Liver (tissue), 9 donors: ENCODE results near the gene PPP4R2. TPM values are rescaled to one million over a fixed set of nuclear protein-coding genes. Genes with fewer than 3 reads are reported as not detected.

Experiments used
- DNase-seq: peaks from one replicate; pipeline ENCODE4 v3.0.0-alpha.2; 2017; ENCODE audit warnings: low spot score
- H3K27ac ChIP-seq, 2 donors: one replicate each; pipeline ENCODE4 v1.7.0; 2013; ENCODE audit warnings: inconsistent platforms in 2 of 2, low read length in 2 of 2, control low read depth in 1 of 2, low read depth in 1 of 2, mild to moderate bottlenecking in 1 of 2
- H3K27me3 ChIP-seq, 4 donors: one replicate each; pipeline versions ENCODE4 v1.6.1 to v1.7.0; 2013; ENCODE audit warnings: low read length in 3 of 4, inconsistent platforms in 1 of 4, mild to moderate bottlenecking in 1 of 4, moderate library complexity in 1 of 4; ENCODE audit not compliant: control insufficient read depth in 4 of 4, insufficient read depth in 4 of 4
- H3K36me3 ChIP-seq, 4 donors: one replicate each; pipeline versions ENCODE4 v1.6.1 to v1.7.0; 2013; ENCODE audit warnings: low read length in 3 of 4, mild to moderate bottlenecking in 3 of 4, low read depth in 1 of 4, moderate library complexity in 1 of 4; ENCODE audit not compliant: control insufficient read depth in 4 of 4, insufficient read depth in 3 of 4
- H3K4me1 ChIP-seq, 4 donors: one replicate each; pipeline versions ENCODE4 v1.6.1 to v1.7.0; 2013; ENCODE audit warnings: low read length in 3 of 4, mild to moderate bottlenecking in 3 of 4, moderate library complexity in 1 of 4; ENCODE audit not compliant: control insufficient read depth in 4 of 4, insufficient read depth in 4 of 4
- H3K4me3 ChIP-seq, 3 donors: one replicate each; pipeline versions ENCODE4 v1.6.1 to v1.7.0; 2013; ENCODE audit warnings: low read length in 3 of 3, control low read depth in 1 of 3, low read depth in 1 of 3, mild to moderate bottlenecking in 1 of 3
- H3K9ac ChIP-seq, 2 donors: one replicate each; pipeline ENCODE4 v1.7.0; 2013; ENCODE audit warnings: low read length in 2 of 2, mild to moderate bottlenecking in 2 of 2, moderate library complexity in 2 of 2, control low read depth in 1 of 2, low read depth in 1 of 2
- H3K9me3 ChIP-seq, 4 donors: one replicate each; pipeline versions ENCODE4 v1.6.1 to v1.7.0; 2013; ENCODE audit warnings: low read length in 3 of 4; ENCODE audit not compliant: control insufficient read depth in 4 of 4
- ATF3 ChIP-seq: IDR thresholded peaks from 2 replicates; pipeline ENCODE4 v1.6.1; 2016; ENCODE audit warnings: antibody characterized with exemption
- EGR1 ChIP-seq, 2 donors: IDR thresholded peaks; 2 replicates each; pipeline ENCODE4 v1.6.1; 2016 to 2018; ENCODE audit warnings: antibody characterized with exemption in 2 of 2, low read depth in 2 of 2
- FOXA2 ChIP-seq: IDR thresholded peaks from 2 replicates; pipeline ENCODE4 v1.6.1; 2016; ENCODE audit warnings: antibody characterized with exemption
- GABPA ChIP-seq, 2 donors: IDR thresholded peaks in 1 of 2; conservative IDR thresholded peaks in 1 of 2; 2 replicates each; pipeline ENCODE4 v1.6.1; 2016; ENCODE audit warnings: antibody characterized with exemption in 2 of 2, mild to moderate bottlenecking in 1 of 2, moderate library complexity in 1 of 2
- HNF4A ChIP-seq, 2 donors: conservative IDR thresholded peaks; 2 replicates each; pipeline ENCODE4 v1.6.1; 2016; ENCODE audit warnings: antibody characterized with exemption in 2 of 2, mild to moderate bottlenecking in 2 of 2
- HNF4G ChIP-seq: IDR thresholded peaks from 2 replicates; pipeline ENCODE4 v1.6.1; 2016; ENCODE audit warnings: antibody characterized with exemption
- JUND ChIP-seq, 2 donors: IDR thresholded peaks; 2 replicates each; pipeline ENCODE4 v1.6.1; 2016; ENCODE audit warnings: antibody characterized with exemption in 2 of 2
- MAX ChIP-seq: IDR thresholded peaks from 2 replicates; pipeline ENCODE4 v1.6.1; 2016; ENCODE audit warnings: antibody characterized with exemption
- SP1 ChIP-seq: IDR thresholded peaks from 2 replicates; pipeline ENCODE4 v1.6.1; 2018; ENCODE audit warnings: antibody characterized with exemption, mild to moderate bottlenecking
- TAF1 ChIP-seq: conservative IDR thresholded peaks from 2 replicates; pipeline ENCODE4 v1.6.1; 2016; ENCODE audit warnings: antibody characterized with exemption, mild to moderate bottlenecking
- YY1 ChIP-seq: IDR thresholded peaks from 2 replicates; pipeline ENCODE4 v1.6.1; 2016; ENCODE audit warnings: antibody characterized with exemption, mild to moderate bottlenecking
- ZBTB33 ChIP-seq: IDR thresholded peaks from 2 replicates; pipeline ENCODE4 v1.6.1; 2016; ENCODE audit warnings: antibody characterized with exemption
- WGBS: extraction: QIAGEN DNeasy Blood & Tissue Kit; methylation state at CpG from one replicate; pipeline ENCODE4 v1.1.7; 2013; 5-methylcytosine and 5-hydroxymethylcytosine counted together
- polyA plus RNA-seq, 2 donors: library from polyadenylated mRNA; stranded (reverse) in 1 of 2; unstranded in 1 of 2; fragments of 200-250 nt in 1 of 2; fragments of >200 nt in 1 of 2; fragmentation: Nextera tagmentation in 1 of 2; extraction: Ambion mirVana in 1 of 2; gene quantifications; one replicate each; pipeline versions ENCODE4 v1.2.1 to v1.2.3, GENCODE V29; 2013 to 2015
- total RNA-seq, 2 donors: library from RNA; depleted of rRNA; stranded (reverse); fragments of >200 nt; gene quantifications; one replicate each; pipeline ENCODE4 v1.2.3, GENCODE V29; 2014
- TF ChIP-seq, protein P1 (sequence below): fragments of 150-350 bp; IDR thresholded peaks from 2 replicates; pipeline ENCODE4 v1.5.1; 2017; ENCODE audit warnings: improper control_type of control experiment, low read depth, low read length; ENCODE audit not compliant: missing input control
- TF ChIP-seq, protein P2 (sequence below): IDR thresholded peaks from 2 replicates; pipeline ENCODE4 v1.6.1; 2016; ENCODE audit warnings: antibody characterized with exemption, mild to moderate bottlenecking
- donor health status: healthy.
- donor health status: healthy.
- donor health status: healthy.
- donor health status: healthy.
- donor health status: healthy.

The PPP4R2 gene
- total and polyA plus RNA-seq, 4 donors = 12.2 to 35.9 (median 33.7) TPM

GRCh38 chr3:73101881-73102280 lies 105.3 kb downstream of the PPP4R2 start (continued):
- TF ChIP-seq, protein P1, sequence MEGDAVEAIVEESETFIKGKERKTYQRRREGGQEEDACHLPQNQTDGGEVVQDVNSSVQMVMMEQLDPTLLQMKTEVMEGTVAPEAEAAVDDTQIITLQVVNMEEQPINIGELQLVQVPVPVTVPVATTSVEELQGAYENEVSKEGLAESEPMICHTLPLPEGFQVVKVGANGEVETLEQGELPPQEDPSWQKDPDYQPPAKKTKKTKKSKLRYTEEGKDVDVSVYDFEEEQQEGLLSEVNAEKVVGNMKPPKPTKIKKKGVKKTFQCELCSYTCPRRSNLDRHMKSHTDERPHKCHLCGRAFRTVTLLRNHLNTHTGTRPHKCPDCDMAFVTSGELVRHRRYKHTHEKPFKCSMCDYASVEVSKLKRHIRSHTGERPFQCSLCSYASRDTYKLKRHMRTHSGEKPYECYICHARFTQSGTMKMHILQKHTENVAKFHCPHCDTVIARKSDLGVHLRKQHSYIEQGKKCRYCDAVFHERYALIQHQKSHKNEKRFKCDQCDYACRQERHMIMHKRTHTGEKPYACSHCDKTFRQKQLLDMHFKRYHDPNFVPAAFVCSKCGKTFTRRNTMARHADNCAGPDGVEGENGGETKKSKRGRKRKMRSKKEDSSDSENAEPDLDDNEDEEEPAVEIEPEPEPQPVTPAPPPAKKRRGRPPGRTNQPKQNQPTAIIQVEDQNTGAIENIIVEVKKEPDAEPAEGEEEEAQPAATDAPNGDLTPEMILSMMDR = no peak
- TF ChIP-seq YY1 (no peak), ATF3 (no peak), SP1 (no peak), FOXA2 (no peak), JUND (IDR thresholded peaks at IDR 0.05) (no peak), TAF1 (no peak)

DNA sequence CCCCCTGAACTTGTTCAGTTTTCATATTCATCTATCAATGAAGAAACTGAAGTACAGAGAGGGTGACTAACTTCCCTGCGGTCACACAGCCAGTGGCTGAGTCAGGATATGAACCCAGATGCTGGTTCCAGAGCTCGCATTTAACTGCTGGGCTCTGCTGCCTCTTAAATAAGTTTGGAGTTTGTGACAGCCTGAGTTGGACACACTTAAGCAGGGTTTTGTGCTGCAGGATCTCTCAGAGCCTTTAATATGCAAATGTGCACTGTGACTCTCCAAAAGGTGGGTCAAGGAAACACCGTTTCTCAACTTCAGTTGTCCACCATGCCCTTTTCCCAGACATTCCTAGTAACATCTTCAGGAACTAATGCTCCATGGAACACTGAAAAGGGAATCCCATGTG lies 110.6 kb downstream of the PPP4R2 start:
- Histone ChIP-seq H3K9ac (no peak overlapping the region), H3K4me3 (no peak overlapping the region), H3K27me3 (peaks cover 0 to 3% (median 0%) of the 10 kb centered on the region in 4 donors), H3K4me1 (no peaks in the 10 kb centered on the region), H3K36me3 (no peaks in the 10 kb centered on the region), H3K9me3 (no peaks in the 10 kb centered on the region), H3K27ac (no peak overlapping the region)
- WGBS = 90% methylated on average over 3 of the region's 3 CpGs
- TF ChIP-seq, protein P2, sequence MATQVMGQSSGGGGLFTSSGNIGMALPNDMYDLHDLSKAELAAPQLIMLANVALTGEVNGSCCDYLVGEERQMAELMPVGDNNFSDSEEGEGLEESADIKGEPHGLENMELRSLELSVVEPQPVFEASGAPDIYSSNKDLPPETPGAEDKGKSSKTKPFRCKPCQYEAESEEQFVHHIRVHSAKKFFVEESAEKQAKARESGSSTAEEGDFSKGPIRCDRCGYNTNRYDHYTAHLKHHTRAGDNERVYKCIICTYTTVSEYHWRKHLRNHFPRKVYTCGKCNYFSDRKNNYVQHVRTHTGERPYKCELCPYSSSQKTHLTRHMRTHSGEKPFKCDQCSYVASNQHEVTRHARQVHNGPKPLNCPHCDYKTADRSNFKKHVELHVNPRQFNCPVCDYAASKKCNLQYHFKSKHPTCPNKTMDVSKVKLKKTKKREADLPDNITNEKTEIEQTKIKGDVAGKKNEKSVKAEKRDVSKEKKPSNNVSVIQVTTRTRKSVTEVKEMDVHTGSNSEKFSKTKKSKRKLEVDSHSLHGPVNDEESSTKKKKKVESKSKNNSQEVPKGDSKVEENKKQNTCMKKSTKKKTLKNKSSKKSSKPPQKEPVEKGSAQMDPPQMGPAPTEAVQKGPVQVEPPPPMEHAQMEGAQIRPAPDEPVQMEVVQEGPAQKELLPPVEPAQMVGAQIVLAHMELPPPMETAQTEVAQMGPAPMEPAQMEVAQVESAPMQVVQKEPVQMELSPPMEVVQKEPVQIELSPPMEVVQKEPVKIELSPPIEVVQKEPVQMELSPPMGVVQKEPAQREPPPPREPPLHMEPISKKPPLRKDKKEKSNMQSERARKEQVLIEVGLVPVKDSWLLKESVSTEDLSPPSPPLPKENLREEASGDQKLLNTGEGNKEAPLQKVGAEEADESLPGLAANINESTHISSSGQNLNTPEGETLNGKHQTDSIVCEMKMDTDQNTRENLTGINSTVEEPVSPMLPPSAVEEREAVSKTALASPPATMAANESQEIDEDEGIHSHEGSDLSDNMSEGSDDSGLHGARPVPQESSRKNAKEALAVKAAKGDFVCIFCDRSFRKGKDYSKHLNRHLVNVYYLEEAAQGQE = no peak
- TF ChIP-seq EGR1 (IDR thresholded peaks at IDR 0.05; ENCODE audit: low read depth in 2 of 2) (no peak), ZBTB33 (no peak), MAX (no peak), YY1 (no peak), HNF4A (conservative IDR thresholded peaks at IDR 0.05) (no peak), FOXA2 (no peak), GABPA (IDR thresholded peaks at IDR 0.05 in 1 of 2, conservative IDR thresholded peaks at IDR 0.05 in 1 of 2) (no peak), SP1 (no peak), HNF4G (no peak)
- DNase-seq = no peak
